ENCODE measurements around the gene NAPG.
"Not testable (repeated sequence)": the region's sequence is repeated elsewhere in the genome, so short reads cannot be mapped to it uniquely, and the experiment has no call there.

GRCh38 chr18:10577842-10578572 lies 52.2 kb downstream of the NAPG start:
- not testable (repeated sequence) for TF ChIP-seq CTCF (IDR thresholded peaks at IDR 0.05); ZFX (IDR thresholded peaks at IDR 0.05; ENCODE audit: borderline replicate concordance)
